Bronchial epithelial cell (primary cell): ENCODE data around the gene CHCHD4. TPM values are rescaled to one million over a fixed set of nuclear protein-coding genes. Genes with fewer than 3 reads are reported as not detected.
"Not testable (repeated sequence)": the region's sequence is repeated elsewhere in the genome, so short reads cannot be mapped to it uniquely, and the experiment has no call there.

ENCODE experiments used
- DNase-seq: peaks from one replicate; pipeline ENCODE4 v3.0.0-alpha.2; 2010; ENCODE audit warnings: low read depth
- FAIRE-seq: peaks from 2 replicates; lab custom pipeline; 2011; peaks lifted over from hg19 to GRCh38; lab: Jason Lieb, UNC
- H3K27me3 ChIP-seq: 2 replicates; pipeline ENCODE4 v1.5.1; 2011; ENCODE audit warnings: low read length; ENCODE audit not compliant: control insufficient read depth, insufficient read depth
- H3K36me3 ChIP-seq: 2 replicates; pipeline ENCODE4 v1.5.1; 2011; ENCODE audit warnings: low read length; ENCODE audit not compliant: control insufficient read depth, insufficient read depth
- H3K4me3 ChIP-seq: 2 replicates; pipeline ENCODE4 v1.5.1; 2011; ENCODE audit warnings: mild to moderate bottlenecking, low read depth, low read length, control low read depth
- total RNA-seq: library from RNA; depleted of rRNA; stranded (reverse); fragments of >200 nt; gene quantifications from 2 replicates; pipeline ENCODE4 v1.2.1, GENCODE V29; 2014
- TF ChIP-seq, protein P1 (sequence below): IDR thresholded peaks from 2 replicates; pipeline ENCODE4 v1.5.1; 2011; ENCODE audit warnings: mild to moderate bottlenecking, moderate library complexity, low read length, control low read depth, inconsistent platforms; ENCODE audit not compliant: insufficient read depth, severe bottlenecking

CHCHD4 gene
- total RNA-seq, 1 donor from 2014 or later: 32.1 TPM

DNA sequence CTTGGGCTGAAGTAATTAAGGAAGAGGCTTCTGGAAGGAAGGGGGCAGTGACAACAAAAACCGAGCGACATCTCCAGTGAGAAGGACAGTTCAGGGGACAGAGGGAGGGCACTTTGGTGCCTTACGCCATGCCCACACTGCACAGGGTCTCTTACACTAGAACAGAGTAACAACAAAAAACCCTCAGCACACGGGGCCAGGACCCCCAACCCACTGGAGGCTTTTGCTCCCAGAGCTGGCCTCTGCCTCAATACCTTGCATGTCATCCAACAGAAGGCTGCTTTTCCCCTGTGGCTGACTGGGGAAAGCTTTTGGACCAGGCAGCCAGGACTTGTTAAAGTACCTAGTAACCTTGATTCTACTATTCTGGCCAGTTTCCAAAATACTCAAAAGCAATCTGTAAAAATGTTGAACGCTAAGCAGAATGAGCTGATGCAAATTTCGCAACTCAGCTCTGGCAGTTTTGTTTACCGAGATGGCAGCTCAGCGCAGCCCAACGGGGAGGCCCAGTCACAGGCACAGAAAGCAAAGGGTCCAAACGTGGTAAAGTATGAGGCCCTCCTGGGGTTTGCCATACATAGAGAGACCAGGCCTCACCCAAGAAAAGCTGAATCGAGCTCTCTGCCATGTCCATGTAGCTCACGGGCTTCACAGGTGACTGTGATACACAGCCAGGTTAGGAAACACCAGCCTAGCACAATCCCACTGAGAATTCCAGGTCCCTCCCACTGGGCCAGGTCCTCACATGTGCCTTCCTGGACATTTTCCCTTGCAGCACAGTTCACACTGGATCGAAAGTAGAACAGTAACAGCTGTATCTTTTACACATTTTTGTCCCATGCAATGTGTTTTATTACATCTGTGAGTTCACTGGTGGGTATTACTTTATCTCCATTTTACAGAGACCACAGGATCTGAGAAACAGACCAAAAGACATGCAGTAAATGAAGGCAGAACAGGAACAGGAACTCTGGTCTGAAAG lies 6.0 kb downstream of the CHCHD4 start:
- TF ChIP-seq, protein P1, sequence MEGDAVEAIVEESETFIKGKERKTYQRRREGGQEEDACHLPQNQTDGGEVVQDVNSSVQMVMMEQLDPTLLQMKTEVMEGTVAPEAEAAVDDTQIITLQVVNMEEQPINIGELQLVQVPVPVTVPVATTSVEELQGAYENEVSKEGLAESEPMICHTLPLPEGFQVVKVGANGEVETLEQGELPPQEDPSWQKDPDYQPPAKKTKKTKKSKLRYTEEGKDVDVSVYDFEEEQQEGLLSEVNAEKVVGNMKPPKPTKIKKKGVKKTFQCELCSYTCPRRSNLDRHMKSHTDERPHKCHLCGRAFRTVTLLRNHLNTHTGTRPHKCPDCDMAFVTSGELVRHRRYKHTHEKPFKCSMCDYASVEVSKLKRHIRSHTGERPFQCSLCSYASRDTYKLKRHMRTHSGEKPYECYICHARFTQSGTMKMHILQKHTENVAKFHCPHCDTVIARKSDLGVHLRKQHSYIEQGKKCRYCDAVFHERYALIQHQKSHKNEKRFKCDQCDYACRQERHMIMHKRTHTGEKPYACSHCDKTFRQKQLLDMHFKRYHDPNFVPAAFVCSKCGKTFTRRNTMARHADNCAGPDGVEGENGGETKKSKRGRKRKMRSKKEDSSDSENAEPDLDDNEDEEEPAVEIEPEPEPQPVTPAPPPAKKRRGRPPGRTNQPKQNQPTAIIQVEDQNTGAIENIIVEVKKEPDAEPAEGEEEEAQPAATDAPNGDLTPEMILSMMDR: no peak
- no peaks in the 10 kb centered on the region for H3K27me3 ChIP-seq
- peaks cover 13% of the 10 kb centered on the region for H3K36me3 ChIP-seq
- H3K4me3 ChIP-seq: no peak overlapping the region
- FAIRE-seq: no peak
- DNase-seq: peak; percentile 71

DNA sequence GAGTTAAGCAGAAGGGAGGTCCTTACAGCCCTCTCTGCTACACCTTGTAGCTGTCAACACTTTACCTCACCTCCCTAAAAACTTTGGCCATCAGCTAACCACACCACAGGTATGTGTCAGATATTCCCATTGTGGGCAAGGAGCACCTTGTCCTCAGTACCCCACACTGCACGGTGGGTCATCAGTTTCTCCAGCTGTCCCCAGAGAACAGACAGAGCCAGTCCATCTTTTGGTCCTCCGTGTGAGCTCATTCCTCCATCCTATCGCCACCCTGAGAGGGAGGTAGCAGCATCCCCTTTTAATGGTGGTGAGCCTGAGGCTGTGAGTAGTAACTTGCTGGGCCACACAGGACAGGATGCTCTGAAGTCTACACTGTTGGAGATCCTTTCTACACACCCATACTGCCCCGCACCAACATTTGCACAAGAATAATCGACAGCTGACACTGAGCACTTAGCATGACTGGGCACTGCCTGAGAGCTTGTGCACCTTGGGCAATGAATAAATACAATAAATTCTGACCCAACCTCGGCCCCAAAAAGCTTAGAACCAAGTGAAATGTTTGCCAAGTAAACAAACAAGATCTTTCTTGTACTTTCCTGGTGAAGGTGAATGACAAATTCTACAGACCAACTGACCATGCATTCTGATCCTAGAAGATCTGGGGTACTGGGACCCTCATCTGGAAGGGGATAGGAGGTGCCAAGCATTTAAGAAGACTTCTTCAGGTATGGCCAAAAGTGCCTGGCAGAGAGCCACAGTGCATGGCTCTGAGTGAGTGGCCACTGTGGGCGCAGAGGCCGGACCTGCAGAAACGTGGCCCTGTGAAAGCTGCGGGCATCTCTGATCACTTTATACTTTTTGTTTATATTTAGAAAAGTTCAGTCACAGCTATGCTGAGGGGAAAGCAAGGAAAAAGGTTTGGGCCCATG lies 6.9 kb downstream of the CHCHD4 start:
- H3K36me3 ChIP-seq: peaks cover 17% of the 10 kb centered on the region

DNA sequence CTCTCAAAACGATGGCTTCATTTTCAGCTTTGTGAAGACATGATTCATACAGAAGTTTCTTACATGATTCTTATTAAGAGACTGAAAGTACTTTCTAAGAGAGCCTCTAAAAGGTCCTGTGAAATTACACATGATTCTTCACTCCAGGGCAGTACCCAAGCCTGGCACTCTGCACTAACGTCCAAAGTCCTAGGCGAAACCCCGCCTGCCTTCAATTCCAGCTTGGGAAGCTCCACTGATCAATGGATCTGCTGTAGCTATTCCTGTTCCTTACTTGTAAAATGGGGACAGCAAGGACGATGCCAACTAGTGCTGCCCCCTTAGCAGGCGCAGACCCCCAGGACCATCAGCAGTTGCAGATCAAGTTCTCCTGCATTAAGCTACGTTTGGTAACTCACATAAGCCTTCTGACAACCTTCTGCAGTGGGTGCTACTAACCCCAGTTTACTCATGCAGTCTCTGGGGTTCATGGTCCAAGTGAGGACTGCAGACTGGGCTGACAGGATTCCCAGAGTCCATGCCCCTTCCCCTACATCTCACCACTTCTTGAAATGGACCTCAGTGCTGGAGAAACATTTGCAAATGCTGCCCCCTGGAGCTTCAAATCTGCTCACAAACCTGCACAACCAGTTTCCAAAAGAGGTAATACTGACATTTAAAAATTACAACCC lies 10.6 kb downstream of the CHCHD4 start:
- DNase-seq (no peak), FAIRE-seq (no peak)
- no peaks in the 10 kb centered on the region for H3K27me3 ChIP-seq
- TF ChIP-seq, protein P1: peak; percentile 23
- H3K4me3 ChIP-seq: no peak overlapping the region
- peaks cover 18% of the 10 kb centered on the region for H3K36me3 ChIP-seq

More for the DNA sequence above, 6.9 kb downstream of the CHCHD4 start:
- FAIRE-seq (no peak), DNase-seq (no peak)
- TF ChIP-seq, protein P1: no peak
- Histone ChIP-seq H3K27me3 (no peaks in the 10 kb centered on the region), H3K4me3 (no peak overlapping the region)

DNA sequence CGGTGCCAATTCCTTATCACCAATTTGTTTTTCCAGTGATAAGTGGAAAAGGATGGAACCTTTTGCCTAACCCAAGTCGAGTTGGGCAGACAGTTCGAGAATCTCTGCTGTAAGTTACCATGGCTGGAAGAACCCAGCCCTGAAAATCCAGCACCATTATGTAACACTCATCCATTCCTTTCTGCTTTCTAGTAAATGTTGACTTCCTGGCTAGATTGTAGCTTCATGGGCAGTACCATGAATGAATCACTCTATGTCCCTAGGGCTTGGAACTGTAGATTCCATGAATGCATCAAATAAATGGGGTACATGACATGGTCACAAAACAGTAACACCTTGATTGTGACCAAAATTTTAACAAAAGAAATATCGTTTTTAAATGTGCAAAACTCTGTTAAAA lies 14.0 kb downstream of the CHCHD4 start:
- no peaks in the 10 kb centered on the region for H3K27me3 ChIP-seq
- peaks cover 13% of the 10 kb centered on the region for H3K36me3 ChIP-seq
- FAIRE-seq (no peak), DNase-seq (peak; percentile 43)
- TF ChIP-seq, protein P1: no peak
- H3K4me3 ChIP-seq: no peak overlapping the region

DNA sequence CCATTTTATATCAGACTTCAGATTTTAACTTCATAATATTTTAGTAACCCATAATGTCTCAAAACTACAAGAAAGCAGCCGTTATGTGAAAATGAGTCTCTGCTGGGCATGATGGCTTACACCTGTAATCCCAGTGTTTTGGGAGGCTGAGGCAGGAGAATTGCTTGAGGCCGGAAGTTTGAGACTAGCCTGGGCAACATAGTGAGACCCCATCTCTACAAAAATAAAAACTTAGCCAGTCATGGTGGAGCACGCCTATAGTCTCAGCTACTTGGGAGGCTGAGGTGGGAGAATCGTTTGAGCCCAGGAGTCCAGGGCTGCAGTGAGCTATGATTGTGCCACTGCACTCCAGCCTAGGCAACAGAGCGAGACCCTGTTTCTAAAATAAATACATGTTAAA lies 14.8 kb downstream of the CHCHD4 start:
- not testable (repeated sequence) for FAIRE-seq, DNase-seq, H3K36me3 ChIP-seq, H3K4me3 ChIP-seq, H3K27me3 ChIP-seq
